ENCODE data around the gene BTBD17. TPM values are rescaled to one million over a fixed set of nuclear protein-coding genes. Genes with fewer than 3 reads are reported as not detected.
A peak's percentile ranks its signal among the peaks of the same experiment; 100 is the strongest.

BTBD17 gene
- polyA plus RNA-seq, 3 donors = not detected

- H3K36me3 Mint-ChIP-seq = peaks cover 0 to 3% of the 10 kb centered on the region in 2 donors
- Histone ChIP-seq H3K79me2 (ENCODE audit: insufficient read depth, low read length) (no peaks in the 10 kb centered on the region), H3K4me1 (ENCODE audit: control insufficient read depth in 1 of 2, insufficient read depth in 2 of 2, low read length in 2 of 2) (peaks cover 14 to 21% of the 10 kb centered on the region in 2 donors), H3K9ac (ENCODE audit: insufficient read depth, low read length, poor library complexity, severe bottlenecking) (no peak overlapping the region), H3K36me3 (replicated peaks in 1 of 2; ENCODE audit: control insufficient read depth in 1 of 2, insufficient read depth in 2 of 2, low read length in 2 of 2) (no peaks in the 10 kb centered on the region), H2AFZ (ENCODE audit: insufficient read depth, low read depth, low read length, poor library complexity, severe bottlenecking) (no peak overlapping the region), H3K9me3 (replicated peaks in 1 of 2; ENCODE audit: control insufficient read depth in 1 of 2, insufficient read depth in 1 of 2, low read length in 2 of 2) (no peaks in the 10 kb centered on the region), H3K4me3 (replicated peaks in 1 of 3; ENCODE audit: low read depth in 2 of 3, low read length in 3 of 3) (no peak overlapping the region), H3K27ac (ENCODE audit: low read depth in 1 of 2, low read length in 2 of 2) (no peak overlapping the region), H3K4me2 (replicated peaks; ENCODE audit: extremely low read depth, low read length, poor library complexity, severe bottlenecking) (no peak overlapping the region), H3K27me3 (ENCODE audit: control insufficient read depth in 2 of 2, insufficient read depth in 2 of 2, low read length in 2 of 2) (peaks cover 10 to 27% of the 10 kb centered on the region in 2 donors), H4K20me1 (ENCODE audit: insufficient read depth, low read length) (no peaks in the 10 kb centered on the region)
- no peak overlapping the region for H3K27ac Mint-ChIP-seq
- peaks cover 18% of the 10 kb centered on the region for H3K4me1 Mint-ChIP-seq
- TF ChIP-seq CTCF (IDR thresholded peaks at IDR 0.05) = no peak
- peaks cover 0 to 6% (median 0%) of the 10 kb centered on the region in 7 donors for H3K9me3 Mint-ChIP-seq
- WGBS (ENCODE audit: insufficient coverage) = 82% methylated on average over 5 of the region's 8 CpGs
- intact Hi-C loops (cut with micrococcal nuclease) = no loop called here
- DNase-seq = no peak
- H3K27me3 Mint-ChIP-seq (ENCODE audit: low read depth in 3 of 3) = peaks cover 29 to 44% (median 35%) of the 10 kb centered on the region in 3 donors
- H3K4me3 Mint-ChIP-seq = peak overlapping the region in 1 of 2 donors; percentile 39
Measured at GRCh38 chr17:74330446-74330845, 31.2 kb downstream of the BTBD17 start.

GRCh38 chr17:74329378-74329777, 32.3 kb downstream of the BTBD17 start:
- H3K9ac ChIP-seq (ENCODE audit: insufficient read depth, low read length, poor library complexity, severe bottlenecking) = no peak overlapping the region
- H3K79me2 ChIP-seq (ENCODE audit: insufficient read depth, low read length) = no peaks in the 10 kb centered on the region
- WGBS (ENCODE audit: insufficient coverage) = 28% methylated on average over 3 of the region's 3 CpGs
- TF ChIP-seq CTCF (IDR thresholded peaks at IDR 0.05) = no peak
- no peaks in the 10 kb centered on the region for H4K20me1 ChIP-seq (ENCODE audit: insufficient read depth, low read length)
- Mint-ChIP-seq H3K27ac (peak overlapping the region in 1 of 7 donors; percentile 33), H3K4me3 (peak overlapping the region in 1 of 2 donors; percentile 59), H3K4me1 (peaks cover 23% of the 10 kb centered on the region), H3K27me3 (ENCODE audit: low read depth in 3 of 3) (peaks cover 39 to 54% (median 46%) of the 10 kb centered on the region in 3 donors), H3K9me3 (peaks cover 0 to 8% (median 0%) of the 10 kb centered on the region in 7 donors), H3K36me3 (peaks cover 0 to 3% of the 10 kb centered on the region in 2 donors)
- no peak overlapping the region for H2AFZ ChIP-seq (ENCODE audit: insufficient read depth, low read depth, low read length, poor library complexity, severe bottlenecking)
- intact Hi-C loops (cut with micrococcal nuclease) = no loop called here
- no peak for DNase-seq
- no peak overlapping the region for H3K27ac ChIP-seq (ENCODE audit: low read depth in 1 of 2, low read length in 2 of 2)
- peaks cover 14 to 25% of the 10 kb centered on the region in 2 donors for H3K4me1 ChIP-seq (ENCODE audit: control insufficient read depth in 1 of 2, insufficient read depth in 2 of 2, low read length in 2 of 2)
- no peak overlapping the region for H3K4me3 ChIP-seq (replicated peaks in 1 of 3; ENCODE audit: low read depth in 2 of 3, low read length in 3 of 3)
- H3K27me3 ChIP-seq (ENCODE audit: control insufficient read depth in 2 of 2, insufficient read depth in 2 of 2, low read length in 2 of 2) = peaks cover 12 to 38% of the 10 kb centered on the region in 2 donors
- H3K36me3 ChIP-seq (replicated peaks in 1 of 2; ENCODE audit: control insufficient read depth in 1 of 2, insufficient read depth in 2 of 2, low read length in 2 of 2) = no peaks in the 10 kb centered on the region
- H3K4me2 ChIP-seq (replicated peaks; ENCODE audit: extremely low read depth, low read length, poor library complexity, severe bottlenecking) = no peak overlapping the region
- H3K9me3 ChIP-seq (replicated peaks in 1 of 2; ENCODE audit: control insufficient read depth in 1 of 2, insufficient read depth in 1 of 2, low read length in 2 of 2) = no peaks in the 10 kb centered on the region

Data from CD14-positive monocyte (primary cell).